Measurements from ENCODE around the gene RAB3C.

The RAB3C gene

GRCh38 chr5:58606064-58606463, 23.2 kb downstream of the RAB3C start:
- no peak for DNase-seq

- DNase-seq, result no peak
These were observed 33.1 kb downstream of the RAB3C start for GRCh38 chr5:58615972-58616371.

GRCh38 chr5:58617241-58617640, 34.4 kb downstream of the RAB3C start:
- no peak for DNase-seq

GRCh38 chr5:58620336-58620735, 37.5 kb downstream of the RAB3C start:
- no peak for DNase-seq

- no peak for DNase-seq
These were observed 40.3 kb downstream of the RAB3C start for GRCh38 chr5:58622936-58623871.

- no peak for DNase-seq
These were observed 45.8 kb downstream of the RAB3C start for GRCh38 chr5:58628626-58629025.

- peak in 1 of 2 experiments; percentile 5 for DNase-seq
These were observed 46.6 kb downstream of the RAB3C start for GRCh38 chr5:58629271-58630159.

- DNase-seq, result no peak
These were observed 49.0 kb downstream of the RAB3C start for GRCh38 chr5:58631895-58632294.

GRCh38 chr5:58635416-58635815, 52.5 kb downstream of the RAB3C start:
- DNase-seq, result no peak

- no peak for DNase-seq
These were observed 57.1 kb downstream of the RAB3C start for GRCh38 chr5:58640011-58640410.

- DNase-seq, result no peak
These were observed 58.7 kb downstream of the RAB3C start for GRCh38 chr5:58641533-58641932.

- DNase-seq, result no peak
These were observed 66.0 kb downstream of the RAB3C start for GRCh38 chr5:58648846-58649245.

GRCh38 chr5:58649716-58650115, 66.8 kb downstream of the RAB3C start:
- DNase-seq, result no peak

GRCh38 chr5:58653521-58653920, 70.6 kb downstream of the RAB3C start:
- DNase-seq, result no peak

- peak in 1 of 2 experiments; percentile 4 for DNase-seq
These were observed 83.3 kb downstream of the RAB3C start for GRCh38 chr5:58666141-58666540.

- no peak for DNase-seq
These were observed 84.0 kb downstream of the RAB3C start for GRCh38 chr5:58666598-58667581.

- DNase-seq, result no peak
These were observed 87.7 kb downstream of the RAB3C start for GRCh38 chr5:58670582-58670981.

GRCh38 chr5:58671155-58671554, 88.3 kb downstream of the RAB3C start:
- DNase-seq, result no peak

- no peak for DNase-seq
These were observed 89.6 kb downstream of the RAB3C start for GRCh38 chr5:58672521-58672920.

- no peak for DNase-seq
These were observed 91.2 kb downstream of the RAB3C start for GRCh38 chr5:58674070-58674469.

GRCh38 chr5:58674711-58675110, 91.8 kb downstream of the RAB3C start:
- DNase-seq, result no peak

- DNase-seq, result no peak
These were observed 92.5 kb downstream of the RAB3C start for GRCh38 chr5:58675341-58675740.

All from NCI-H2081 (cell line).